Epithelial cell of prostate (primary cell): ENCODE measurements around the gene IFNLR1.
A peak's percentile ranks its signal among the peaks of the same experiment; 100 is the strongest.

Experiments
- DNase-seq: peaks from one replicate; pipeline ENCODE4 v3.0.0-alpha.2; 2011; ENCODE audit warnings: low read depth, low spot score
- H3K27ac ChIP-seq: fragments of 450-650 bp; 2 replicates; pipeline ENCODE4 v1.5.1; 2017; ENCODE audit warnings: mild to moderate bottlenecking

IFNLR1 gene

DNA sequence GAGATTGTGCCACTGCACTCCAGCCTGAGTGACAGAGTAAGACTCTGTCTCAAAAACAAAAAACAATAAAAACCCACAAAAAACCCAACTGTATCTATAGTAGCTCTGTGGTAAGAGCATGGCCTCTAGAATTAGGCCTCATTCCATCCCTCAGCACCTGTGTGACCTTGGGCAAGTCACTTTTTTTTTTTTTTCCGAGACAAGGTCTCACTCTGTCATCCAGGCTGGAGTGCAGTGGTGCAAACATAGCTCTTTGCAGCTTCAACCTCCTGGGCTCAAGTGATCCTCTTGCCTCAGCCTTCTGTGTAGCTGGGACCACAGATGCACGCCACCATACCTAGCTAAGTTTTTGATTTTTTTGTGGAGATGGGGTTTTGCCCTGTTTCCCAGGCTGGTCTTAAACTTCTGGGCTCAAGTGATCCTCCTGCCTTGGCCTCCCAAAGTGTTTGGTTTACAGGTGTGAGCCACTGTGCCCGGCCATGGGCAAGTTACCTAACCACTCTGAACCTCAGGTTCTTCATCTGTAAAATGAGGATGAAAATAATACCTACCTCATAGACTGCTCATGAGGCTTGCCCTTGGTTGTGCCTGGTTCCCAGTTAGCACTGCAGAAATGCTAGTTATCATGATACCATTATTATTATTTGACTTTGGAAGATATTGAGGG is 59.8 kb downstream of the IFNLR1 start:
- no peak for DNase-seq
- H3K27ac ChIP-seq, result no peak overlapping the region

DNA sequence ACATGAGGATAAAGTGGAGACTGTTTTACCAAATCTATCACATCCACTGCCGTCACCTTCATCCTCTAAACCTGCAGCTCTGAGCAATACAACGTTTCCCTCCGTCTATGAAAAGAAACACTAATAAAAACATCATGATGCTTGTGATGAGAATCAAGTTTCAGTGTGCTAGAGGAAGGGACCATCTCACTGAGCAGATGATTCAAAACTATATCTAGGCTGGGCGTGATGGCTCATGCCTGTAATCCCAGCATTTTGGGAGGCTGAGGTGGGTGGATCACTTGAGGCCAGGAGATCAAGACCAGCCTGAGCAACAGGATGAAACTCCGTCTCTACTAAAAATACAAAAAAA is 60.4 kb downstream of the IFNLR1 start:
- no peak for DNase-seq
- H3K27ac ChIP-seq, result no peak overlapping the region

DNA sequence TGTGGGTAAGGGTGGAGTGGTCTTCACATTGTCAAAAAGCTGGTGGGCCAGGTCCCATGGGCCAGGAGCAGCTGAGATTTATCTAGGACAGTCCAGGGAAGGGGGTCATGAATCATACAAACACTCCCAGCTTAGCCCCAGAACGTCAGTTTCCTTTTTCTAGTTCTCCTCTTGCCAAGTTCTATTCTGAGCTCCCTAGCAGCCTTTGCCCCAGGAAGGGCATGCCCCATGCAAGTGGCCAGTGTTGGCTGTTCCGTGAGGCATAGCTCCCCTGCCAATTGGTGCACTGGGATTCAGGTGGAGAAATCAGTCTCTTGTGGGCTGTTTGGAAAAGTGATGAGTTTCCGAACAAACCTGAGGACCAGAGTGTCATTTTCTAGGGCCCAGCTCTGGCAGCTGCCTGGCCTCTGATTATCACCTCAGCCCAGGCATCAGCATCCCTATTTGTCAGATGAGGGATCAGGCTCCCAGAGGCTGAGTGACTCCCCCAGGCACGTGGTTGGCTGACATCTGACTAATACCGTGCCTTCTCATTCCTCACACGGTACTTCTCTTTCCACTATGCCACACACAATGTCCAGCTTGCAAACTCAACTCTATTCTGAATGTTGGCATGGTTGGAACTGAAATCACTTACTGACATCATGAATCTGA is 60.9 kb downstream of the IFNLR1 start:
- DNase-seq, result no peak
- H3K27ac ChIP-seq, result no peak overlapping the region

DNA sequence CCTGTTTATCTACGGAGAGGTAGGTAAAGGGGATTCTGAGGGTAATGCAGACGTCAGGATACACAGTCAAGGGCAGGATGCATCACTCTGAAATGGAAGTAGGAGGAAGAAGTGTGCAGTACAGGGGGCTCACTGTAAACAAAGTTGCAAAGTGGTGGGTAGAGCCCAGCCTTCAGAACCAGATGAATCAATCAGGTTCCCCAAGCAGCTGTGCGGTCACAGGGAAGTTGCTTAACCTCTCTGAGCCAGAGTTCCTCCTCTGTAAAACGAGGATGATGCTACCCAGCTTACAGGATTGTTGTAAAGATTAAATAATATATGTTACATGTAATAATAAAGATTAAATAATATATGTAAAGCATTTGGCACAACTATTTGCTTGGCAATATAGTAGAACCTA is 61.6 kb downstream of the IFNLR1 start:
- no peak overlapping the region for H3K27ac ChIP-seq
- no peak for DNase-seq

DNA sequence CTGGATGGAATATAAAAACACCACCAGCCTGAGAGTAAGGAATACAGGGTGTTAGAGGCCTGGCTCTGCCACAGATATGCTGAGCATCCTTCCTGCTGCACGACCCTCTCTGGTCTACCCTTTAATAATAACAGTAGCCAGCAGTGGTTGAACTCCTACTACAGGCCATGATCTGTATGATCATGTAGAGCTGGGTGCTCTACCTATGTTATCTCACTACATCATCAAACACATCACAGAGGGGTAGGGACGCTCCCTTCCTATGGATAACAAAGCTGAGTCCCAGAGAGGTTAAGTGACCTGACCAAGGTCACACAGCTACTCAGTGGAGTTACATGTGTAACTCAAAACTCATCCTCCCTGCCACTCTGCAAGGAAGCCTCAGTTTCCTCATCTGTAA is 62.1 kb downstream of the IFNLR1 start:
- no peak for DNase-seq
- H3K27ac ChIP-seq, result no peak overlapping the region

DNA sequence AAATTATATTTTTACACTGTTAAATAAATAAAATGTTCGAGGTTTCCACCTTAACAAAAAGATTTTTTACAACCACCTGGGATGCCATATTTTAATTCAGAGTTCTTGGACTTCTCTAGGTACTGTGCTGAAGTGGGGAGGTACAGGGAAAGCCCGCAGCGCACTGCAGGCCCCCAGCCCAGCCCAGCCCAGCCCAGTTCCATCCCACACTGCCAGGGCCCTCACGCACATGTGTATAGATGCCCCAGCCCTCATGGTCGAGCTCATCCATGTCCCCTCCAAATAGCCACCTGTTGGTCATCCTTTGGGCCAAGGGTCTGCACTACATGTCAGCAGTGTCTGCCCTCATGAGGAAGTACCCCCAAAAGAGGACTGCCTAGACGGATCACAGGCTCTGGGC is 63.5 kb downstream of the IFNLR1 start:
- H3K27ac ChIP-seq, result no peak overlapping the region
- no peak for DNase-seq

DNA sequence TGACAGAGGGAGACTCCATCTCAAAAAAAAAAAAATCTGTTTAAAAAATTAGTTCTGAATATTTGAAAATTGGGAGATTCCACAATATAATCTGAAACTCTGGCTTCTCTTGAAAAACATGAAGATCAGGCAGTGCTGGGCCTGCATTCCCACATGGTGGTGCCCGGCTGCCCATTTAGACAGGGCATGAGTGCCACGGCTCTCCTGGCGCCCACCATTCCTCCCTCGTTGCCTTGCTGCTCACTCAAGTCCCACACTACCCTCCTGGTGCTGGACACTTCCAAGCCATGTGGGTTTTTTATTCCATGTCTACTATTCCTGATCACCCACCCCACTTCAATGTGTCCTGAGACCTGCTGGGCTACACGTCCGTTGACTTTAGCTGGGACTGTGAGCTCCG is 64.3 kb downstream of the IFNLR1 start:
- H3K27ac ChIP-seq, result no peak overlapping the region
- DNase-seq, result no peak

DNA sequence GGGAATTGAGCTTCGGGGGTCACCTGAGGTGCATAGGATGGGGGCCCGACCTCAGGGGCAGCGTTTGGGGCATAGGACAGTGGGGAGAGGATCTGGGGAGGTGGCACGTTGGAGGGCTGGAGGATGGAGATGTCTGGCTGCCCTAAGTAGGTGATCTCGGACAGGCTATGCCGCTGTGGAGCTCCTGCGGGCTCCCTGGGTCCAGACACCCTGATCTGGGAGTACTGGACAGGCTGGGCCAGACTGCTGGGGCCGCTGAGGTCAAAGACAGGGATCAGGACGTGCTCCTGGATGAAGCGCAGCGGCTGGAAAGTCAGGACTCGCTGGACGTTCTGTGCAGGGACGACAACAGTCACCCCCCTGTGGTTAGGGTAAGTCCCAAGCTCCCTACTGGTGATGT is 65.7 kb downstream of the IFNLR1 start:
- DNase-seq, result no peak
- no peak overlapping the region for H3K27ac ChIP-seq

DNA sequence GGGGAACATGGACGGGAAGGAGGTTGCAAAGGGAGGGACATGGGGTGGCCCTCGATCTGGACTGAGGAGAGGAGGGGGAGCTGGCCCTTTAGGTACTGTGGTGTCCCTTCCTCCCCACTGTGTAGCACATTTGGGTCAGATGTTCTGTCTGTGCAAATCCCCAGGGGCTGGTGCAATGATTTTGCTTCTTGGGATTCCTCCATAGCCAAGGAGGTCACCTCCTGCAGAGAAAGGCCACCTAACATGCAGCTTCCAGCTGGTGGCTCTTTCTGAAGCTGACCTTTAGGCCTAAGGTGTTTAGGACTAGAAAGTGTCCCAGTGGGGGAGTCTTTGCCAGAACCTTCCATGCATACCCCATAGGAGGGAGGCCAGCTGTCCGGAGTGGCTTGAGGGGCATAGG is 66.1 kb downstream of the IFNLR1 start:
- no peak for DNase-seq
- peak overlapping the region; percentile 85 for H3K27ac ChIP-seq

DNA sequence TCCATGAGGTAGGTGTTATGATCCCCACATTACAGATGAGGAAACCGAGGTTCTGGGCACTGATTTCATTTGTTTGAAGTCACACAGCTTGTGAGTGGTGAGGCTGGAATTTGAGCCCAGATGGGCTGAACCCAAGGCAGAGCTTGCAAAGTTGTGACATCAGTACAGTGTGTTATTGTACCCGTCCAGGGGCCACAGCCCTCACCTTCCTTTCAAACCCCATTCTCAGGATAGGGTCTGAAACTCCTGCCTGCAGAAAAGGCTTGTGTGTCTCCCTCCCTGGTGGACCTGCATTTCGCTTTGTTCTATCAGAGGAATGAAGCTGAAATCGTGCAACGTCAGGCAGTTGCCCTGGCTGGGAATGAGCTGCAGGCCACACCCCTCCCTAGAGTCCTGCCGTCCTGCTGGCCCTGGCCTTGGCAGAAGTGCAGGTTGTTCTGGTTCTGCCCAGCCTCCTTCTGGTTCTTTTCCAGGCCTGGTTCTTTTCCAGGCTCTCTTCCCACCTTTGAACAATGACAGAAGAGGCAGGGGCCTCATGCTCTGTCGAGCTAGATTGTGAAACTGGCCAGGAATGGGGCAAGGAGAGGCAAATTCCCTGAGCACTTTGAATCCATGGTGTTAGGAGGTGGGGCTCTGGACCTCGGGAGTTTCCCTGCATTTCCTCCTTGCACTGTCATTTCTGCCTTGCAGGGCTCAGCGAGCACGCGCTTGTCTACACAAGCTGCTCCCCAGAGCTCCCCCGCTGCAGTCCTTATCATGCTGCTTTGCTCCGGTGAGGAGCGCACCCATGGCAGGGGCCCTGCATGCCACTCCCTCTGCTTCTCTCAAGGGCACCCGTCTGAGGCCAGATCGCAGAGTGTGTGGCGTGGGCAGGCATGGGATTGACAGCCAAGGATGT is 67.0 kb downstream of the IFNLR1 start:
- peak overlapping the region; percentile 85 for H3K27ac ChIP-seq
- peak; percentile 29 for DNase-seq

DNA sequence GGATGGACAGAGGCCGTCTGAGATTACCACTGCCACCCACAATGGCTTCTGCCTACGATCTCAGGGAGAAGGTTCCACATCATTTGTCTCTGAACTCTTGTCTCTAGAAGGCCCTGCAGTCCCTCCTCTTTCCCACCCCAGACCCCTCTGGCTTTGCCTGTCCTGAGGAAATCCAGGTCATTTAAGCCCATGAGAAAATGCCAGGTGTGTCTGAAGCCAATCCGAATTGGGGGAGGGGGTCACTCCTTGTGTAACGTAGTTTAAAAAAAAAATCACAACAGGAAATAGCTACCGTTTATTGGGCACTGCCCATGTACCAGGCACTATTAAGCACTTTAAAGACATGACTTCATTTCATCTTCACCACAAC is 67.6 kb downstream of the IFNLR1 start:
- DNase-seq, result no peak
- peak overlapping the region; percentile 85 for H3K27ac ChIP-seq

DNA sequence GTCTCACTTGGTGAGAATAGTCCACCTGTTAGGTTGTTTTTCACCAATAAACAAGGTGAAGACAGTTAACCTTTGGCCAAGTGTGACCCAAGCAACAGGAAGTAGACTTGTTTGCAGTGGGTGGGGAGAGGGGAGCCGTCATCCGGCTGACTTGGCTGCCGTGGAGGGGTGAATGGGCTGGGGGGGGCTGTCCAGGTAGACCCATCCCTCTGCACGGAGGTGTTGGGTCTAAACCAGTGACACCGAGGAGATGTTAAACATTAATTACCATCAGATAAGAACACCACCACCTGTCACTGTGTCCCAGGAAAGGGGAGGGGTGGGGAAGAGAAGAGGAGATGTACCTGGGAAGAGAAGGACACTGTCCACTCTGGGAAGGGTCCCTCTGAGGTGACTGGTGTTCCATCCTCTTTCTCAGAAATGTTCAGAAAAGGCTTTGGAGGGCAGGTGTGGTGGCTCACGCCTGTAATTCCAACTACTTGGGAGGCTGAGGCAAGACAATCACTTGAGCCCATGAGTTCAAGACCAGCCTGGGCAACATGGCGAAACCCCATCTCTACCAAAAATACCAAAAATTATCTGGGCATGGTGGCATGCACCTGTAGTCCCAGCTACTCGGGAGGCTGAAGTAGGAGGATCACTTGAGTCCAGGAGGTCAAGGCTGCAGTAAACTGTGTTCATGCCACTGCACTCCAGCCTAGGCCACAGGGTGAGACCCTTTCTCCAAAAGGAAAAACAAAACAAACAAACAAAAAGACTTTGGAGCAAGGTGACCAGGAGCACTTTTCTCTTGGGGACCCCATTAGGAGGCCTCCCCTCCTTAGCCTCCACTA is 68.5 kb downstream of the IFNLR1 start:
- DNase-seq, result no peak
- peak overlapping the region; percentile 85 for H3K27ac ChIP-seq

DNA sequence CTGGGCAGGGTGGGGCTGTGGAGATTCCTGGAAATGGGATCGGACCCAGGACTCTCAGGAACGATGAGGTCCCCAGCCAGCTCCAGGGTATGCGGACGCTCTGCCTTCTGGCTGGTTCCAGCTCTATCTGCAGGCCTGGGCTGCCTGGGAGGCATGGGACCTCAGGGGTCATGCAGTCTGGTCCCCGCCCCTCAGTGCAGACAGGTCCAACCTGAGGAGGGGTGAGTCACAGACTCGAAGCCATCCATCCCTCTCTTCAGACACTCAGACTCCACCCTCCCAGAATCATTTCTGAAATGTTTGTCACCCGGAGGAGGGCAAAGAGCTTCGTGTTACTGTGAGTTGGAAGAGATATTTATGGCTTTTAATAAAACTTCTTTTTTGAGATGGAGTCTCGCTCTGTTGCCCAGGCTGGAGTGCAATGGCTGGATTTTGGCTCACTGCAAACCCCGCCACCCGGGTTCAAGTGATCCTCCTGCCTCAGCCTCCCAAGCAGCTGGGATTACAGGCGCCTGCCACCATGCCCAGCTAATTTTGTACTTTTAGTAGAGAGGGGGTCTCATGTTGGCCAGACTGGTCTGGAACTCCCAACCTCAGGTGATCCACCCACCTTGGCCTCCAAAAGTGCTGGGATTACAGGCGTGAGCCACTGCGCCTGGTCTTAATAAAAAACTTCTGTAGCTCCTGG is 69.2 kb downstream of the IFNLR1 start:
- peak; percentile 54 for DNase-seq
- H3K27ac ChIP-seq, result peak overlapping the region; percentile 64

DNA sequence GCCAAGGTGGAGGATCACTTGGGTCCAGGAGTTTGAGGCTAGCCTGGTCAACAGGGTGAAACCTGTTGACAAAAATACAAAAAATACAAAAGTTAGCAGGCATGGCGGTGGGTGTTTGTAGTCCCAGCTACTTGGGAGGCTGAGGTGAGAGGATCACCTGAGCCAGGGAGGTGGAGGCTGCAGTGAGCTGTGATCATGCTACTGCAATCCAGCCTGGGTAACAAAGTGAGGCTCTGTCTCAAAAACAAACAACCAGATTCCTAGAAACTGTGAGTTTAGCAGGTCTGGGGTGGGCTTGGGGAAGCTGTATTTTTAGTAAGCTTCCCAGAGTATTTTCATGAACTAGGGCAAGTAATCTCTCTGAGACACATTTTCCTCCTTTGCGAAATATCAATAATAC is 70.0 kb downstream of the IFNLR1 start:
- no peak for DNase-seq

DNA sequence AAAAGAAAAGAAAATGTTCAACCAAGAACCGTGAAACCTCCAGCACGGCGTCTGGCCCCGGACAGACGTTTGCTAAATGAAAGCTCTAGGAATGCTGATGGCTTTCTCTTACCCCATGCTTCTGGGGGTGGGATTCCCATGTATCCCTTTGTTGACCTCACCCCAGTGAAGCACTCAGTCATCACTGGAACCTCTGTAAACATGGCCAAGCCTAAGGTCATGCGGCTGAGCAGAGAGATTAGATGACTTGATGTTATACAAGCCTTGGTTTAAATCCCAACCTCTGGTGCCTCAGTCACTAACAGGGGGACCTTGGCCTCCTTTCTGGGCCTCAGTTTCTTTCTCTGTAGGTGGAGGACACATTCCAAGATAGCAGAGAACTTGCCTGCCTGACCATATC is 72.3 kb downstream of the IFNLR1 start:
- no peak overlapping the region for H3K27ac ChIP-seq
- DNase-seq, result no peak

More for the DNA sequence above, 70.0 kb downstream of the IFNLR1 start:
- peak overlapping the region; percentile 64 for H3K27ac ChIP-seq

DNA sequence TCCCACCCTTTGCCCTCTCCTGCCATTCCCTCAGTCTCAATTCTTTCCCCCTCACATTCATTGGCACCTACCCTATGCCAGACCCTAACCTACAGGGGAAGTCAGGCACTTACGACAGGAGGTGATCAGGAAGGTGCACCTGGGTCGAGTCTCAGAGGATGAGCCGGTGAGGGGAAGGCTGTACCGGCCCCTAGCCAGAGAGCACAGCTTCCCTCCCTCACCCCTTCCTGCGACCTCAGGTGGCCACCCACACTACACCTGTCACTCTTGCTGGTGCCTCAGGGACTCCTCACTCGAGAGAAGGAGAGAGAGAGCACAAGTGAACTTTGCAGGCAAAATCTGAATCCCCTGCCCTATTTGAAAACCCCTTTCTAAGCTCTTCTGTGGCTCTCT is 73.5 kb downstream of the IFNLR1 start:
- H3K27ac ChIP-seq, result no peak overlapping the region
- no peak for DNase-seq

DNA sequence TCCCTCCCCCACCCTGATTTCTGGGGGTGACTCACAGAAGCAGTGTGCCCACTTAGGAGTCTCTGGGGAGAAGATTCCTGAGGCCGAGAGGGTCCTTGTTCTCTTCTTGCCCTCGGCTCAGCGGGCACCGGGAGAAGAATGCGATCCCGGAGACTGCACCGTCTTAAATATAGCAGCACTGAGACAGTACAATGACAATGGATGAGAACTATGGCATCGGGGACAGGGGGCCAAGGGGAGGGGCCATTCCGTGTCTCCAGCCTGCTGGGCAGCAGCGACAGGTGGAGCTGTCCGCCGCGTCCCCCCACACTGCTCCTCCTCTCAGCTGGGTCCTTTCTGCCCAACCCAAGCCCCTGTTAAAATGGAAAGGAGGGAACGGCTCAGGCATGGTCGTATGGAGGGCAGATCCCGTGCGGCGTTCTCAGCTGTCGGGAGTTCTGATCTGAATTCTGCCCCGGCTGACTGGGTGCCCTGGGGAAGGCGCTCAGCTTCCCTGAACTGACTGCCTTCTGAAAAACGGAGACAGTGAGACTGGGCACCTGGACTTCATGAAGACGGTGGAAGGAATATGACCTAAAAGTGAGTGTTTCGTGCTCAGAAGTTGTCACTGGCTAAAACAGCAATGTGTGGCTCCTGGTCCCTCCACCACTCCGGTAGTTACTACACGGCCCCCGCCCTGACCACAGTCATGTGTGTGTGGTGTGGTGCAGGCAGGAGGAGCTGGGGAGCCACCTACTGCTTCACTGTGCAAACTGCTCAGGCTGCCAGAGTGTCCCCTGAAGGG is 74.9 kb downstream of the IFNLR1 start, which contains the start of gene MYOM3:
MYOM3 (minus strand) TSS at position 140 of the 784 bp plus-strand sequence. CDS start 3,499 bp downstream, outside the sequence.
- peak within 1 kb of the TSS; percentile 77 for H3K27ac ChIP-seq
- no peak for DNase-seq

DNA sequence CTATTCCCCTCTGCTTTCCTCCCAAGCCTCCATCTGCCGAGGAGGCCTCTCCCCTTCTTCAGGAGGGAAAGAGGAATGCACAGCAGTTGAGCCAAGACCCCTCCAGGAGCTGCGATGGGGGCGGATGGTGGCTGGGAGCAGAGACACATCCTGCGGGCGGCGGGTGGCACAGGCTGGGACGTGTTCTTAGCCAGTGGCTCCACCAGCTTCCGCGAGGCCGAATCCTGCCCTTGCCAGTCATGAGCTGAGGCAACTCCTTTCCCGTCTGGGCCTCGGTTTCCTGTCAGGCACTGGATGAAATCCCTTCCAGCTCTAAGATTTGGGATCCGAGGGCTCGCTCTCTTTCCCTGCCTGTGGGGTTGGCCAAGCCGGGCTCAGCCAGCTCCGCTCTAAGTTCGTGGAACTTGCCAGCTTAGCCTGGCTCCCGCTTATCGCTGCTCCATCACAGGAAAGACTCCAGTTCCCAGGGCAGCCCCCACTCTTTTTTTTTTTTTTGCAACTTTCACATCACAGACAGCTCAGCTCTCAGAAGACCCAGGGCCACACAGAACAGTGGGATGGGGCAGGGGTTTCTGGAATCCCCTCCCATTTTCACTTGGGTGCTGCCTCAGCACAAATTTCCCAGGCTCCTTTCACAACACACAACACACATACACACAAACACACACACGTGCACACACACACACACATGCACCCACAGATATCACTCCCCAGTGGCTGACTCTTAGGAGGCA is 75.7 kb downstream of the IFNLR1 start:
- H3K27ac ChIP-seq, result peak overlapping the region; percentile 77
- DNase-seq, result no peak
